CD4-positive, alpha-beta T cell treated with Interleukin-15 for 1 hour (primary cell): Measurements from ENCODE around the gene FYB1.

ENCODE experiments used
- DNase-seq: peaks from one replicate; pipeline ENCODE4 v3.0.0-alpha.2; 2020

Gene FYB1

GRCh38 chr5:39076757-39077728 lies 142.3 kb downstream of the FYB1 start:
- DNase-seq, result no peak

GRCh38 chr5:39076101-39076756 lies 143.1 kb downstream of the FYB1 start:
- no peak for DNase-seq

GRCh38 chr5:39074017-39074814 lies 145.1 kb downstream of the FYB1 start, which contains the start of gene RICTOR:
Gene RICTOR (minus strand): TSS chr5:39074399. CDS start chr5:39074377, 22 bp downstream.
- peak; percentile 88 for DNase-seq

GRCh38 chr5:39073767-39074016 lies 145.7 kb downstream of the FYB1 start:
- no peak for DNase-seq

DNA sequence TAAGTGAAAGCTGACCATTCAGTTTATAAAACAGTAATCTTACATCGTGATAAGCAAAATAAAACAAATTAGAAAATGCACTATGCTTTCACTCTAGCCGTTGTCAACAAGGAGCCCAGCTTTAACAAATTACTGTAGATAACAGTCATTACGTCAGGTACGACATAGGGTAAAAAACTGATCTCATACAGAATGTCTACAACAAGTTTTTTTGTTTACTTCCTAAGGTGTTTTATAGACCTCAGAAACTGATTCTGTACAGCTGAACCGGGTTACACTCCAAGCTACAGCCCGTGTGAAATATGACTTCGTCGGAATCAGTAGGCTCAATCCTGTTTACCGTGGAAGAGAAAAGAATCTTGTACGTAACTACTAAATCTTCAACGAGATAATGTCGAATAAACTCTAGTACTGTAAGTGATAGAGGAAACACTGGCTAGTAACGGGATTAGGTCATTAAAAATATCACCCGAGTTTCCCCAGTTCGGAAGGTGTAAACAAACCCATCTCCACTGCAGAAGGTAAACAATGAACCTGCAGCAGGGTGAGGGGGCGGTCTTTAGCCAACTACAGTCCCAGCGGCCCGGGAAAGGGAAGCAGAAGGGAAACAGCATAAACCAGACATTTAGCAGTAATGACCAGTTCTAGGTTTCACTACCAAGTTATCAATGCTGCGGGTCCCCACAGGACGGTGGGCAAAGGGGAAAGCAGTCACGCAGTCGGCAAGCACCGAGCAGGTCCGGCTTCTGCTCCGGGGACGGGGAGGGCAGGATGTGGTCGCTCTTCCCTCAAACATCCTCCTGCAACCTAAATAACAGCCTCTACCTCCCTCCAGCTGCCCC lies 146.2 kb downstream of the FYB1 start:
- DNase-seq, result peak; percentile 53

GRCh38 chr5:39068099-39068498 lies 151.3 kb downstream of the FYB1 start:
- DNase-seq, result no peak

DNA sequence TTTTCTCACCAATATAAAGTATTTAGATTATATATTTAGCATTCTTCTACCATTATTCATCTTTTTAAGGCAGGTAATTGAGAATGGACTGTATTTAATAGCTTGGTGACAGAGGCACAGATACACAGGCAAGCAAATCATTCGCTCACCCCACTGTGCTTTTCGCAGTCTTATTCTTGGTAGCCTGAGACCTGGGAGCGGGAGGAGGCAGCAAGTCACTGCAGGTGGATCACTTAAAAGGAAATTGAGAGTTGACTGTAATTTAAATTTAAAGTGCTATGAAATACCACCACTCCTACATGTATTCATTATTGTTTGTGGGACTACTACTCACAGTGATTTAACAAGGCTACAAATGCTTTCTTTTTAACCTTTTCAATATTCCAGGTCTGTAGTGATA lies 154.9 kb downstream of the FYB1 start:
- no peak for DNase-seq

DNA sequence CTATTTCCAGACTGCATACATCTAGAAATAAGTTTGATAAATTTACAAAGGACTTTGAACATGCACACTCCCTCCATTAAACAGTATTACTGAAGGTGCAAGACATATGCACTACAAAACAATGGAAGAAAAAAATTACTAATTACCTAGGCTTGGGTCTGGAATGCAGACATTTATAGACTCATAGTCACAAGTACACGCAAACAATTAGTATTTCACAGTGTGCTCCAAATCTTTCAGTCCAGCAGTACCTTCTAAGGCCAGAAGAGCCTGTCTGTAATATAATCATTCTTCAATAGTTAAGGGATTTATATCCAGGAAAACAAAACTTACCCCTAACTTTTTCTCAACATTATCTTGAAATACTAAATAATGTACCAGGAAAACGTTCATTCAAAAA lies 156.3 kb downstream of the FYB1 start:
- DNase-seq, result no peak

DNA sequence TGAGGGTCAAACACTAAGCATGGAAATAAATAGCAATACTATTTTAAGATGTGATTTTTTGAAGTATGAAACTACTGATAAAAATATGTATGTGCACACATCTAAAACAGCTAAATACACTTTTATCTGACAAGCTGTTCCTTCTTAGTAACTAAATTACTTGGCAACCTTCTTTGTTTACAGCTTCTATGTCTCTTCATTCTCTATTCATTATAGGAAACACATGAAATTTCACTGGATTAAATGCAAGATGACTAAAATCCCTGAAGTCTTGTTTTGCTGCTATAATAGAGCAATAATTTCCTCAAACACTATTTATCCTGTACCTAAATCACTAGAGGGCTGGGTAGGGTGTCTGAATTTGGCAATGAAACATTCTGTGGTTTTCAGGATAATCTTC lies 156.8 kb downstream of the FYB1 start:
- DNase-seq, result no peak

DNA sequence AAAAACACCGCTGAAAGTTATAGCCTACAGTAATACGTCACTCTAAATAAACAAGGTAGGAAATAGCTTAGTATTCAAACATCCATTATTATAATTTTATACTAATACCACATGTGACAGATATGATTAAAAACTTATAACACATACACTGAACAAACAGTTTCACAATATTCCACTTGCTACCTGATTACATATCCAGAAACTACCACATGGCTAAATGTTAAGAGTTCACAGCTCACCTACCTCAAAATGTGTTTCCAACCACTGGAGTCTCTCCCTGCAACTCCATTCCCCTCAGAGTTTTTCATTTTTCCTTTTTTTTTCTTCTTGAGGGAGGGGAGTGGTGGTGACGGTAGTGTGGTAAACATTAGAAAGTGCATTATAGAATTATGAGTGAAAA lies 157.3 kb downstream of the FYB1 start:
- no peak for DNase-seq

- DNase-seq, result no peak
Measured at GRCh38 chr5:39059064-39059463, 160.3 kb downstream of the FYB1 start.

GRCh38 chr5:39058178-39058921 lies 161.0 kb downstream of the FYB1 start:
- no peak for DNase-seq

DNA sequence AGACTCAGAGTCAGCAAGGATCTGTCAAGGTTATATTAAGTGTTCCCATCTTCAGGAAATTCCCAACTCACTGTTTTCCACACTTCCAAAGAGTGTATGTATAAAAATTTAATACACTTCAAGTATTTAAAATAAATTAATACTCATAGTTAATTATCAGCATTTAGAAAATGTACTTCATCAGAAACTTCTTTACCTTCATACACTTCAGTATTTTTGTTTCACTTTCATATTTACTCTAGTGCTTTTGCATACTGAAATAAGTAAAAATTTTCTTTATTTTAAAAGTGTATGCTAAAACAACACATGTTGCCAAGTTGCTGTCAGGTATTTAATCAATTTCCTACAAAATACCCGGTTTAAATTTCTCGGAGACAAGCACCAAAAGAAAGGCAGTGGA lies 161.6 kb downstream of the FYB1 start:
- DNase-seq, result no peak

DNA sequence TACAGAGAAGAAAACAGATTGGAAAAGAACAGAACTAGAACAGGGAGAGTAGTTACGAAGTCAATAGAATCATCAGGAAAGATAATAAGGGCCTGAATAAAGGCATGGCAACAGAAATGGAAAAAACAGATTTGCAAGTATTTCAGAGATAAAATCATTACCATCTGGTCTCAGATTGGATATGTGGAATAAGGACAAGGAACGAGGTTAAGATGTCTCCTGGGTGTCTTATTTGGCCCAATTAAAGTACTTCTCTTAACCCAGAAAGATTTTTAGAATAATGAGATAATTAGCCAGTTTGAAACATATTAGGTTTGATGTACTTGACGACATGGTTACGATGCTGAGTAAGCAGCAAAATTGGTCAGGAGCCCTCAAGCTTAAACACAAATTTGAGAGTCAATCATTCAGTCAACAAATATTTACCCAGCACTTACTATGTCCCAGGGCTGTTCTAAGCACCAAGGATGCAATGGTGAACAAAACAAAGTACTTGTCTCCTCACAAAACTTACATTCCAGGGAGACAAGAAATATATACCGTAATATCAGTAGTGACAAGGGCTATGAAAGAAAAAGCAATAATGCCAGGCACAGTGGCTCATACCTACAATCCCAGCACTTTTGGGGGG lies 163.5 kb downstream of the FYB1 start:
- no peak for DNase-seq
